Hepatocyte (in vitro differentiated cells): ENCODE results near the gene CD3E.

ENCODE experiments used
- CTCF ChIP-seq: fragments of 200-600 bp; sonication (generic); IDR thresholded peaks from 2 replicates; pipeline ENCODE4 v1.5.1; 2016; ENCODE audit warnings: antibody characterized with exemption, mild to moderate bottlenecking; ENCODE audit not compliant: poor library complexity
- EZH2 ChIP-seq: fragments of 200-600 bp; sonication (generic); IDR thresholded peaks from 2 replicates; pipeline ENCODE4 v1.6.1; 2016; ENCODE audit warnings: antibody characterized with exemption, mild to moderate bottlenecking, borderline replicate concordance
- EZH2phosphoT487 ChIP-seq: fragments of 200-600 bp; sonication (generic); IDR thresholded peaks from one replicate; pipeline ENCODE4 v1.6.1; 2018; ENCODE audit warnings: antibody characterized with exemption, mild to moderate bottlenecking, low read depth, moderate library complexity; ENCODE audit not compliant: unreplicated experiment, severe bottlenecking

GRCh38 chr11:118338637-118339061 is 34.1 kb downstream of the CD3E start:
- no peak for TF ChIP-seq CTCF
- no peak for TF ChIP-seq EZH2phosphoT487
- TF ChIP-seq EZH2, result no peak
